IPS-20b (cell line): ENCODE data around the gene PASD1.

Experiments used
- H3K27ac ChIP-seq: one replicate; pipeline ENCODE4 v1.5.1; 2013; ENCODE audit warnings: low read length
- H3K27me3 ChIP-seq: 2 replicates; pipeline ENCODE4 v1.6.1; 2013; ENCODE audit warnings: mild to moderate bottlenecking, low read length, inconsistent platforms; ENCODE audit not compliant: insufficient read depth
- H3K36me3 ChIP-seq: 2 replicates; pipeline ENCODE4 v1.6.1; 2013; ENCODE audit warnings: low read depth, mild to moderate bottlenecking, inconsistent platforms, low read length, moderate library complexity; ENCODE audit not compliant: insufficient read depth
- H3K4me1 ChIP-seq: 2 replicates; pipeline ENCODE4 v1.6.1; 2013; ENCODE audit warnings: mild to moderate bottlenecking, control low read depth, inconsistent platforms, low read length, moderate library complexity; ENCODE audit not compliant: insufficient read depth
- H3K4me3 ChIP-seq: 2 replicates; pipeline ENCODE4 v1.5.1; 2013; ENCODE audit warnings: mild to moderate bottlenecking, low read length, inconsistent platforms
- H3K9ac ChIP-seq: 2 replicates; pipeline ENCODE4 v1.6.1; 2013; ENCODE audit warnings: low read depth, mild to moderate bottlenecking, inconsistent platforms, low read length, moderate library complexity
- H3K9me3 ChIP-seq: 2 replicates; pipeline ENCODE4 v1.6.1; 2013; ENCODE audit warnings: mild to moderate bottlenecking, low read depth, low read length, inconsistent platforms; ENCODE audit not compliant: insufficient read depth

PASD1 gene

GRCh38 chrX:151703487-151703886 lies 140.0 kb downstream of the PASD1 start:
- Histone ChIP-seq H3K9ac (no peak overlapping the region), H3K4me3 (no peak overlapping the region), H3K4me1 (no peaks in the 10 kb centered on the region), H3K36me3 (no peaks in the 10 kb centered on the region), H3K27ac (no peak overlapping the region), H3K27me3 (no peaks in the 10 kb centered on the region), H3K9me3 (no peaks in the 10 kb centered on the region)

- Histone ChIP-seq H3K36me3 (no peaks in the 10 kb centered on the region), H3K27ac (no peak overlapping the region), H3K9ac (no peak overlapping the region), H3K4me3 (no peak overlapping the region), H3K27me3 (no peaks in the 10 kb centered on the region), H3K9me3 (no peaks in the 10 kb centered on the region), H3K4me1 (no peaks in the 10 kb centered on the region)
Measured at GRCh38 chrX:151704041-151704663, 140.7 kb downstream of the PASD1 start.

GRCh38 chrX:151708821-151709220 lies 145.3 kb downstream of the PASD1 start:
- Histone ChIP-seq H3K27ac (no peak overlapping the region), H3K9ac (no peak overlapping the region), H3K27me3 (no peaks in the 10 kb centered on the region), H3K36me3 (no peaks in the 10 kb centered on the region), H3K9me3 (no peaks in the 10 kb centered on the region), H3K4me1 (no peaks in the 10 kb centered on the region), H3K4me3 (no peak overlapping the region)

GRCh38 chrX:151710457-151710856 lies 147.0 kb downstream of the PASD1 start:
- H3K4me1 ChIP-seq = no peaks in the 10 kb centered on the region
- no peak overlapping the region for H3K4me3 ChIP-seq
- no peak overlapping the region for H3K27ac ChIP-seq
- no peaks in the 10 kb centered on the region for H3K9me3 ChIP-seq
- H3K9ac ChIP-seq = no peak overlapping the region
- H3K36me3 ChIP-seq = no peaks in the 10 kb centered on the region
- H3K27me3 ChIP-seq = no peaks in the 10 kb centered on the region

- no peaks in the 10 kb centered on the region for H3K9me3 ChIP-seq
- no peak overlapping the region for H3K4me3 ChIP-seq
- H3K27ac ChIP-seq = no peak overlapping the region
- no peaks in the 10 kb centered on the region for H3K27me3 ChIP-seq
- H3K9ac ChIP-seq = no peak overlapping the region
- H3K4me1 ChIP-seq = no peaks in the 10 kb centered on the region
- H3K36me3 ChIP-seq = no peaks in the 10 kb centered on the region
Measured at GRCh38 chrX:151711154-151711553, 147.7 kb downstream of the PASD1 start.

- no peaks in the 10 kb centered on the region for H3K36me3 ChIP-seq
- H3K4me3 ChIP-seq = no peak overlapping the region
- no peak overlapping the region for H3K27ac ChIP-seq
- H3K4me1 ChIP-seq = no peaks in the 10 kb centered on the region
- no peak overlapping the region for H3K9ac ChIP-seq
- no peaks in the 10 kb centered on the region for H3K27me3 ChIP-seq
- H3K9me3 ChIP-seq = no peaks in the 10 kb centered on the region
Measured at GRCh38 chrX:151711787-151712186, 148.3 kb downstream of the PASD1 start.

- Histone ChIP-seq H3K27me3 (no peaks in the 10 kb centered on the region), H3K27ac (no peak overlapping the region), H3K4me1 (no peaks in the 10 kb centered on the region), H3K9ac (no peak overlapping the region), H3K36me3 (no peaks in the 10 kb centered on the region), H3K4me3 (no peak overlapping the region), H3K9me3 (no peaks in the 10 kb centered on the region)
Measured at GRCh38 chrX:151712253-151712652, 148.8 kb downstream of the PASD1 start.

GRCh38 chrX:151713849-151714248 lies 150.4 kb downstream of the PASD1 start:
- H3K9me3 ChIP-seq = no peaks in the 10 kb centered on the region

GRCh38 chrX:151714362-151714761 lies 150.9 kb downstream of the PASD1 start:
- Histone ChIP-seq H3K4me1 (no peaks in the 10 kb centered on the region), H3K9me3 (no peaks in the 10 kb centered on the region), H3K36me3 (no peaks in the 10 kb centered on the region), H3K4me3 (no peak overlapping the region), H3K9ac (no peak overlapping the region), H3K27ac (no peak overlapping the region), H3K27me3 (no peaks in the 10 kb centered on the region)

More at GRCh38 chrX:151713849-151714248, 150.4 kb downstream of the PASD1 start:
- no peaks in the 10 kb centered on the region for H3K27me3 ChIP-seq
- H3K9ac ChIP-seq = no peak overlapping the region
- H3K4me1 ChIP-seq = no peaks in the 10 kb centered on the region
- H3K36me3 ChIP-seq = no peaks in the 10 kb centered on the region
- no peak overlapping the region for H3K4me3 ChIP-seq
- no peak overlapping the region for H3K27ac ChIP-seq

GRCh38 chrX:151715752-151716151 lies 152.3 kb downstream of the PASD1 start, which contains the start of gene FATE1:
FATE1 (plus strand) TSS chrX:151716035; CDS start chrX:151716120, 85 bp downstream.
- H3K27ac ChIP-seq = no peak within 1 kb of the TSS
- no peak within 1 kb of the TSS for H3K9ac ChIP-seq
- no peaks in the 10 kb centered on the region for H3K4me1 ChIP-seq
- H3K9me3 ChIP-seq = no peaks in the 10 kb centered on the region
- no peaks in the 10 kb centered on the region for H3K36me3 ChIP-seq
- H3K27me3 ChIP-seq = no peaks in the 10 kb centered on the region
- no peak within 1 kb of the TSS for H3K4me3 ChIP-seq

GRCh38 chrX:151722241-151722846 lies 158.9 kb downstream of the PASD1 start:
- H3K27ac ChIP-seq = no peak overlapping the region
- no peak overlapping the region for H3K4me3 ChIP-seq
- H3K9me3 ChIP-seq = no peaks in the 10 kb centered on the region
- H3K36me3 ChIP-seq = no peaks in the 10 kb centered on the region
- no peak overlapping the region for H3K9ac ChIP-seq
- no peaks in the 10 kb centered on the region; the same call in 1 of the 2 replicates for H3K4me1 ChIP-seq
- no peaks in the 10 kb centered on the region for H3K27me3 ChIP-seq

GRCh38 chrX:151723156-151723760 lies 159.8 kb downstream of the PASD1 start:
- no peak overlapping the region for H3K9ac ChIP-seq
- H3K27me3 ChIP-seq = no peaks in the 10 kb centered on the region
- no peaks in the 10 kb centered on the region for H3K36me3 ChIP-seq
- no peak overlapping the region for H3K4me3 ChIP-seq
- no peak overlapping the region for H3K27ac ChIP-seq
- no peaks in the 10 kb centered on the region for H3K9me3 ChIP-seq
- H3K4me1 ChIP-seq = no peaks in the 10 kb centered on the region; the same call in 1 of the 2 replicates
